Stimulated activated effector memory CD8-positive, alpha-beta T cell treated with anti-CD3 and anti-CD28 coated beads, Interleukin-12 subunit alpha, Interleukin-12 subunit beta, amount 100 ng/mL, for 72 hours (primary cell): ENCODE results near the gene COX7A2L.
A peak's percentile ranks its signal among the peaks of the same experiment; 100 is the strongest.
"Not testable (repeated sequence)": the region's sequence is repeated elsewhere in the genome, so short reads cannot be mapped to it uniquely, and the experiment has no call there.

Source experiments
- ATAC-seq: fragments of 150-1000 bp; cut with Tn5 transposase; 2 replicates; pipeline ENCODE4 v1.10.0; 2021
- DNase-seq, 2 donors: peaks; one replicate each; pipeline ENCODE4 v3.0.0; 2021 to 2022; ENCODE audit warnings: low spot score in 2 of 2
- H3K27ac Mint-ChIP-seq: one replicate; pipeline ENCODE4 v1.8.0; 2022; ENCODE audit warnings: mild to moderate bottlenecking, mixed read lengths
- H3K36me3 Mint-ChIP-seq: one replicate; pipeline ENCODE4 v1.8.0; 2022; ENCODE audit warnings: mild to moderate bottlenecking, mixed read lengths
- H3K4me1 Mint-ChIP-seq: one replicate; pipeline ENCODE4 v1.8.0; 2022; ENCODE audit warnings: mixed read lengths
- H3K4me3 Mint-ChIP-seq: one replicate; pipeline ENCODE4 v1.8.0; 2022; ENCODE audit warnings: mild to moderate bottlenecking, mixed read lengths
- H3K9me3 Mint-ChIP-seq: one replicate; pipeline ENCODE4 v1.8.0; 2022; ENCODE audit warnings: mixed read lengths

The COX7A2L gene

DNA sequence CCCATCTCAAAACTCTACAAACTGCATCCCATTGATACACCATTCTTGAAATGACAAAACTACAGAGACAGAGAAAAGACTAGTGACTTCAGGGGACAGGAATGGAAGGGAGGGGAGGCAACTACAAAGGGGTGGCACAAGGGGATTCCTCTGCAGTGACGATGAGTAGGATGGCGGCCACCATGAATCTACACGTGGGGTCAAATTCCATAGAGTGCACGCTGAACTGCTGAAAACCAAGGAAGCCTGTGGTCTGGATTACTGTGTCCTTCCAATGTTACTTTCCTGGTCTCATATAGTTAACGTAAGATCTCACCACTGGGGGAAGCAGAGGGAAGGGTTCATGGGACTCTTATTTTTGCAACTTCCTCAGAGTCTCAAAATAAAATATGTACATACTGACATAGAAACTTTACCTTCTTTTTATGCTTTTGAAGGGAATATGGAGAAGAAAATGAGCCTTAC is 23.6 kb downstream of the COX7A2L start:
- ATAC-seq: no peak
- Mint-ChIP-seq H3K27ac (peak overlapping the region; percentile 96), H3K36me3 (peaks cover 82% of the 10 kb centered on the region), H3K4me3 (no peak overlapping the region), H3K9me3 (no peaks in the 10 kb centered on the region), H3K4me1 (peaks cover 30% of the 10 kb centered on the region)
- no peak for DNase-seq

DNA sequence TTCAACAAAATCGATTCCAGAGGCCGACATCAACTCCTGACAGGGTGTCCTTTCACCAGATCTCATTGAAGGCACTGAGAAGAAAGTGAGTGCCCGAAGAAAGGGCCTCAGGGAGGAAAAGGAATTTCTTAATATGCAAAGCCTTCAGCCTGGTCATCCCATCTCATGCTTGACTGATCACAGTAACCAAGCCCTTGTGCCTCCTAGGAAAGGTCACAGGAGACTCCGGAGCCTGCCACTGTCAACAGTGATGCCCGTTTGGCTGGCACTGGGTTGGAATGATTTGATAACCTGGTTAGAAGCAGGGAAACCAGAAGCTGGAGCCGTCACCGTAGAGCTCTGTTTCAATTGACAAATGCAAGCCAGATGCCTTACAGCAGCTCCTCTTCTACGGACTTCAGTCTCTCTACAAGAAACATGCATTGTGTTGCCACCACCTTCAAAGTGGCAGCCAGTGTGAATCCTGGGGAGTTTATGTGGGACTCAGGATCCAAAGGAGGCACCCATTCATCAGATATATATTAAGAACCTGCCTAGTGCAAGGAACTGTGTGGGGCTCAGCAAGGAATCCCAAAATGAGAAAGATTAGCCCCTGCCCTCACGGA is 24.6 kb downstream of the COX7A2L start:
- Mint-ChIP-seq H3K27ac (peak overlapping the region; percentile 14), H3K36me3 (peaks cover 86% of the 10 kb centered on the region)
- no peak for ATAC-seq

DNA sequence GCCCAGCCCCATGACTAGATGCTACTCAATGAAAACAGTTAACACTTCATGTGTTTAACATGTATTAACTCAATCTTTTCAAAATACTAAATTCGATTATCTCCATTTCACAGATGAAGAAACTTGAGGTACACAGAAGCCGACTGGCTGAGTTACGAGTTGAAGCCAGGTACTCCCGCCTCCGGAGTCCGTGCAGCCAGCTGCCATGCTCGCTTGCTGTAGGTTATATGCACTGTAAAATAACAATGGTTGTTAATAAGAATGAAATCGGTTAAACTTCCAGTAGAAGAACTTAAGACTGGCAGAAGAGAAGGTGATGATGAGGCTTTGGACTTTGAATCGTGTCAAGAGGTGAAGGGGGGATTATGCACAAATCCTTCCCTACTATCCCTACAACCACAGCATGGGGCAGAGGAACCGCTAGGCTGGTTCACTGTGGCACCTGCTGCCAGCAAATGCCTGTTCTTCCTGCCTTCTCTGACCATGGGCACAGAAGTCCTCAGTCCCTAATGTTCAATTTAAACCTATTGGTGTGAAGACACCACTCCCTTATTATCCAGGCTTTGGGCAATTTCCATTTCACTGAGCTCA is 25.4 kb downstream of the COX7A2L start:
- no peak for DNase-seq
- no peaks in the 10 kb centered on the region for H3K9me3 Mint-ChIP-seq
- peaks cover 12% of the 10 kb centered on the region for H3K4me1 Mint-ChIP-seq
- no peak overlapping the region for H3K4me3 Mint-ChIP-seq
- peak overlapping the region; percentile 14 for H3K27ac Mint-ChIP-seq
- no peak for ATAC-seq
- H3K36me3 Mint-ChIP-seq: peaks cover 90% of the 10 kb centered on the region

More for the DNA sequence above, 24.6 kb downstream of the COX7A2L start:
- DNase-seq: no peak
- H3K9me3 Mint-ChIP-seq: no peaks in the 10 kb centered on the region
- H3K4me3 Mint-ChIP-seq: no peak overlapping the region
- peaks cover 21% of the 10 kb centered on the region for H3K4me1 Mint-ChIP-seq

- not testable (repeated sequence) for ATAC-seq, H3K4me3 Mint-ChIP-seq, DNase-seq, H3K27ac Mint-ChIP-seq, H3K4me1 Mint-ChIP-seq, H3K9me3 Mint-ChIP-seq
- H3K36me3 Mint-ChIP-seq: peaks cover 90% of the 10 kb centered on the region
Measured at GRCh38 chr2:42334865-42335264, 26.2 kb downstream of the COX7A2L start.

DNA sequence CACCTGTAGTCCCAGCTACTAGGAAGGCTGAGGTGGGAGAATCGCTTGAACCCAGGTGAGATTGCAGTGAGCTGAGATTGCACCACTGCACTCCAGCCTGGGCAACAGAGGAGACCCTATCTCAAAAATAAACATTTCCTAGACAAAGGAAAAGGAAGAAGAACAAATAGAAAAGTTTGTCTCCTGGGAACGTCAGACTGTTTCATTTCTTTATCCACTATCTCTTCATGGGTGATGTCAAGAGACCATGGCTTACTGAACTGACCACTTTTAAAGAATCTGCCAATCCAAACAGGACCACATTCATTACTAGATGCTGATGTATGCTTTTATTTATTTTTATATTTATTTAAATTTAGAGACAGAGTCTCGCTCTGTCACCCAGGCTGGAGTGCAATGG is 26.8 kb downstream of the COX7A2L start:
- H3K9me3 Mint-ChIP-seq: no peaks in the 10 kb centered on the region
- no peak for DNase-seq
- no peak overlapping the region for H3K4me3 Mint-ChIP-seq
- H3K4me1 Mint-ChIP-seq: no peaks in the 10 kb centered on the region
- H3K27ac Mint-ChIP-seq: peak overlapping the region; percentile 78
- no peak for ATAC-seq
- peaks cover 93% of the 10 kb centered on the region for H3K36me3 Mint-ChIP-seq

- peaks cover 93% of the 10 kb centered on the region for H3K36me3 Mint-ChIP-seq
- ATAC-seq (no peak), DNase-seq (no peak)
- peak overlapping the region; percentile 78 for H3K27ac Mint-ChIP-seq
- H3K4me3 Mint-ChIP-seq: no peak overlapping the region
- no peaks in the 10 kb centered on the region for H3K9me3 Mint-ChIP-seq
- H3K4me1 Mint-ChIP-seq: no peaks in the 10 kb centered on the region
Measured at GRCh38 chr2:42333579-42333978, 27.4 kb downstream of the COX7A2L start.

DNA sequence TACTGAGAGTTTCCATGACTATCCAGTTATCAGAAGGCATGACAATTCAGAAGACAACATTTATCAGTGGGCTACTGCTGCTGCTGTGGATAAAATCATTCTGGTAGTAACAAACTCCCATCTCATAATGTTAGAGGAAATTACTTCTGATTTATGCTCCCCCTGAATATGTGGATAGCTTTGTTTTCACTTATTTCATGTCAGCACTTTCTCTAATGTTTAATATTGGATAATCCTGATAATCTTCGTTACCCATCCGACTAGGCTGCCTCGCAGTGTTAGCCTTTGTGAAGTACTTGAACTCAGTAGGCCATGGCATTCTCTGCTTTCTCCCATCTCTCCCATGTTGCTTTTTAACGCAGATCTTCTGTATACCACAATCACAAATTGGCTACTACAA is 28.4 kb downstream of the COX7A2L start:
- Mint-ChIP-seq H3K4me1 (no peaks in the 10 kb centered on the region), H3K4me3 (no peak overlapping the region), H3K27ac (peak overlapping the region; percentile 78), H3K9me3 (no peaks in the 10 kb centered on the region), H3K36me3 (peaks cover 91% of the 10 kb centered on the region)
- DNase-seq (no peak), ATAC-seq (no peak)

- H3K4me3 Mint-ChIP-seq: no peak overlapping the region
- no peak for DNase-seq
Measured at GRCh38 chr2:42331569-42332284, 29.3 kb downstream of the COX7A2L start.

GRCh38 chr2:42329736-42330135 is 31.3 kb downstream of the COX7A2L start:
- Mint-ChIP-seq H3K4me3 (no peak overlapping the region), H3K36me3 (peaks cover 94% of the 10 kb centered on the region), H3K4me1 (no peaks in the 10 kb centered on the region), H3K9me3 (no peaks in the 10 kb centered on the region), H3K27ac (peak overlapping the region; percentile 4)
- DNase-seq (no peak), ATAC-seq (no peak)

More at GRCh38 chr2:42331569-42332284, 29.3 kb downstream of the COX7A2L start:
- no peaks in the 10 kb centered on the region for H3K9me3 Mint-ChIP-seq
- H3K4me1 Mint-ChIP-seq: no peaks in the 10 kb centered on the region
- peaks cover 92% of the 10 kb centered on the region for H3K36me3 Mint-ChIP-seq
- ATAC-seq: no peak
- peak overlapping the region; percentile 37 for H3K27ac Mint-ChIP-seq

GRCh38 chr2:42328923-42329322 is 32.1 kb downstream of the COX7A2L start:
- peaks cover 93% of the 10 kb centered on the region for H3K36me3 Mint-ChIP-seq
- ATAC-seq: no peak
- H3K4me3 Mint-ChIP-seq: no peak overlapping the region
- H3K27ac Mint-ChIP-seq: no peak overlapping the region
- H3K9me3 Mint-ChIP-seq: no peaks in the 10 kb centered on the region
- H3K4me1 Mint-ChIP-seq: no peaks in the 10 kb centered on the region
- DNase-seq: no peak

DNA sequence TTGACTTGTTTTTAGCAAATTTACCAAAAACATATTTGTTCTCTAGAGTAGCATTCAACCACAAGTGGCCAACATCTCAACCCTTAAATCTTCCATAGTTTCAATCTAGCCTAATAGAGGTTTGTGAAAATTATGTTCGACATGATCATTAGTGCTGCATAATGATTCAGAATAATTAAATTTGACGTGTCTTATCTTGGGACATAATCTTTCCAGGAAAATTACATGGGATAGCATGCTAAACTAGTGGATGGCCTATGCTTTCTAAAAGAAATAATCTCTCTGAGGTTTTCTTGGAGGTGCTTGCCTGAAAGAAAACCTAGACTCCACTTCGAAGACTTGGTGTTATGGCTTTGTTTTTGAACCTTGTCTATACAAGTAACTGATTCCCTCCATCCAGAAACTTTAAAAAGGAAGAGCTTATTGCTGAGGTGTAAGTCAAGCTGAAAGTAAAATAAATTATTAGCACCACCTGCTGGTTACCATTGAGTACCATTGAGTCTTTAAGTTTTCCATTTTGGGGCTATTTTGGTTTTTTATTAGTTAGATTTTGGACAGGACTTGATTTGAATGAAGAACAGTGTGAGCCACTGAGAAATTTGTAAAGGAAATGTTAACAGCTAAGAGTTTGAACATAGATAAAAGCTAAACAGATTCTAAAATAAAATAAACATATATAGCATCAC is 32.7 kb downstream of the COX7A2L start:
- no peaks in the 10 kb centered on the region for H3K9me3 Mint-ChIP-seq
- ATAC-seq (no peak), DNase-seq (no peak)
- H3K4me3 Mint-ChIP-seq: no peak overlapping the region
- H3K27ac Mint-ChIP-seq: peak overlapping the region; percentile 71
- no peaks in the 10 kb centered on the region for H3K4me1 Mint-ChIP-seq
- H3K36me3 Mint-ChIP-seq: peaks cover 92% of the 10 kb centered on the region

- ATAC-seq: peak; percentile 76
- H3K27ac Mint-ChIP-seq: peak overlapping the region; percentile 58
- H3K4me1 Mint-ChIP-seq: no peaks in the 10 kb centered on the region
- DNase-seq: no peak
- H3K4me3 Mint-ChIP-seq: no peak overlapping the region
- H3K9me3 Mint-ChIP-seq: no peaks in the 10 kb centered on the region
- H3K36me3 Mint-ChIP-seq: peaks cover 80% of the 10 kb centered on the region
Measured at GRCh38 chr2:42327125-42327524, 33.9 kb downstream of the COX7A2L start.

- Mint-ChIP-seq H3K27ac (peak overlapping the region; percentile 45), H3K9me3 (no peaks in the 10 kb centered on the region), H3K4me1 (no peaks in the 10 kb centered on the region), H3K36me3 (peaks cover 73% of the 10 kb centered on the region), H3K4me3 (no peak overlapping the region)
- ATAC-seq (no peak), DNase-seq (no peak)
Measured at GRCh38 chr2:42325609-42326008, 35.4 kb downstream of the COX7A2L start.

GRCh38 chr2:42324949-42325348 is 36.1 kb downstream of the COX7A2L start:
- DNase-seq (no peak), ATAC-seq (no peak)
- H3K27ac Mint-ChIP-seq: peak overlapping the region; percentile 45
- peaks cover 70% of the 10 kb centered on the region for H3K36me3 Mint-ChIP-seq
- no peaks in the 10 kb centered on the region for H3K4me1 Mint-ChIP-seq
- H3K4me3 Mint-ChIP-seq: no peak overlapping the region
- H3K9me3 Mint-ChIP-seq: no peaks in the 10 kb centered on the region

- H3K9me3 Mint-ChIP-seq: no peaks in the 10 kb centered on the region
- ATAC-seq (no peak), DNase-seq (no peak)
- no peak overlapping the region for H3K4me3 Mint-ChIP-seq
- no peaks in the 10 kb centered on the region for H3K4me1 Mint-ChIP-seq
- H3K36me3 Mint-ChIP-seq: peaks cover 66% of the 10 kb centered on the region
- peak overlapping the region; percentile 82 for H3K27ac Mint-ChIP-seq
Measured at GRCh38 chr2:42324244-42324643, 36.8 kb downstream of the COX7A2L start.
